Measurements from ENCODE around the gene RNF114.

DNA sequence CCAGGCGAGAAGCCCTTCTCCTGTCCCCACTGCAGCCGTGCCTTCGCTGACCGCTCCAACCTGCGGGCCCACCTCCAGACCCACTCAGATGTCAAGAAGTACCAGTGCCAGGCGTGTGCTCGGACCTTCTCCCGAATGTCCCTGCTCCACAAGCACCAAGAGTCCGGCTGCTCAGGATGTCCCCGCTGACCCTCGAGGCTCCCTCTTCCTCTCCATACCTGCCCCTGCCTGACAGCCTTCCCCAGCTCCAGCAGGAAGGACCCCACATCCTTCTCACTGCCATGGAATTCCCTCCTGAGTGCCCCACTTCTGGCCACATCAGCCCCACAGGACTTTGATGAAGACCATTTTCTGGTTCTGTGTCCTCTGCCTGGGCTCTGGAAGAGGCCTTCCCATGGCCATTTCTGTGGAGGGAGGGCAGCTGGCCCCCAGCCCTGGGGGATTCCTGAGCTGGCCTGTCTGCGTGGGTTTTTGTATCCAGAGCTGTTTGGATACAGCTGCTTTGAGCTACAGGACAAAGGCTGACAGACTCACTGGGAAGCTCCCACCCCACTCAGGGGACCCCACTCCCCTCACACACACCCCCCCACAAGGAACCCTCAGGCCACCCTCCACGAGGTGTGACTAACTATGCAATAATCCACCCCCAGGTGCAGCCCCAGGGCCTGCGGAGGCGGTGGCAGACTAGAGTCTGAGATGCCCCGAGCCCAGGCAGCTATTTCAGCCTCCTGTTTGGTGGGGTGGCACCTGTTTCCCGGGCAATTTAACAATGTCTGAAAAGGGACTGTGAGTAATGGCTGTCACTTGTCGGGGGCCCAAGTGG is 51.9 kb downstream of the RNF114 start:
- TF ChIP-seq, protein P1, sequence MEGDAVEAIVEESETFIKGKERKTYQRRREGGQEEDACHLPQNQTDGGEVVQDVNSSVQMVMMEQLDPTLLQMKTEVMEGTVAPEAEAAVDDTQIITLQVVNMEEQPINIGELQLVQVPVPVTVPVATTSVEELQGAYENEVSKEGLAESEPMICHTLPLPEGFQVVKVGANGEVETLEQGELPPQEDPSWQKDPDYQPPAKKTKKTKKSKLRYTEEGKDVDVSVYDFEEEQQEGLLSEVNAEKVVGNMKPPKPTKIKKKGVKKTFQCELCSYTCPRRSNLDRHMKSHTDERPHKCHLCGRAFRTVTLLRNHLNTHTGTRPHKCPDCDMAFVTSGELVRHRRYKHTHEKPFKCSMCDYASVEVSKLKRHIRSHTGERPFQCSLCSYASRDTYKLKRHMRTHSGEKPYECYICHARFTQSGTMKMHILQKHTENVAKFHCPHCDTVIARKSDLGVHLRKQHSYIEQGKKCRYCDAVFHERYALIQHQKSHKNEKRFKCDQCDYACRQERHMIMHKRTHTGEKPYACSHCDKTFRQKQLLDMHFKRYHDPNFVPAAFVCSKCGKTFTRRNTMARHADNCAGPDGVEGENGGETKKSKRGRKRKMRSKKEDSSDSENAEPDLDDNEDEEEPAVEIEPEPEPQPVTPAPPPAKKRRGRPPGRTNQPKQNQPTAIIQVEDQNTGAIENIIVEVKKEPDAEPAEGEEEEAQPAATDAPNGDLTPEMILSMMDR (conservative IDR thresholded peaks at IDR 0.05 in 1 of 2, IDR thresholded peaks at IDR 0.05 in 1 of 2; ENCODE audit: low read depth in 1 of 2, low read length in 2 of 2), result no peak
- no peak for TF ChIP-seq EZH2 (IDR thresholded peaks at IDR 0.05; ENCODE audit: low read length, missing control alignments)
